Large intestine (tissue), 3 donors: Measurements from ENCODE around the gene ATPAF1. TPM values are rescaled to one million over a fixed set of nuclear protein-coding genes. Genes with fewer than 3 reads are reported as not detected.
"Not testable (repeated sequence)": the region's sequence is repeated elsewhere in the genome, so short reads cannot be mapped to it uniquely, and the experiment has no call there.

Source experiments
- DNase-seq, 2 donors: peaks; one replicate each; pipeline versions ENCODE4 v3.0.0 to v3.0.0-alpha.2; 2013
- H3K27ac ChIP-seq: one replicate; pipeline ENCODE4 v1.5.1; 2013; ENCODE audit warnings: low read length
- H3K27me3 ChIP-seq: 2 replicates; pipeline ENCODE4 v1.6.1; 2013; ENCODE audit warnings: low read length; ENCODE audit not compliant: control insufficient read depth, insufficient read depth
- H3K36me3 ChIP-seq: 2 replicates; pipeline ENCODE4 v1.6.1; 2013; ENCODE audit warnings: low read length; ENCODE audit not compliant: control insufficient read depth, insufficient read depth
- H3K4me1 ChIP-seq: one replicate; pipeline ENCODE4 v1.6.1; 2013; ENCODE audit warnings: low read length; ENCODE audit not compliant: control insufficient read depth, insufficient read depth
- H3K4me3 ChIP-seq: one replicate; pipeline ENCODE4 v1.5.1; 2013; ENCODE audit warnings: low read length
- H3K9me3 ChIP-seq: one replicate; pipeline ENCODE4 v1.6.1; 2013; ENCODE audit warnings: mild to moderate bottlenecking, low read depth, low read length, moderate library complexity; ENCODE audit not compliant: control insufficient read depth
- WGBS: methylation state at CpG from one replicate; pipeline ENCODE4 v1.1.5; 2013; ENCODE audit warnings: low lambda C conversion rate; ENCODE audit not compliant: insufficient coverage; 5-methylcytosine and 5-hydroxymethylcytosine counted together
- polyA plus RNA-seq: library from polyadenylated mRNA; unstranded; fragments of 120-200 nt; gene quantifications from one replicate; pipeline ENCODE4 v1.2.1, GENCODE V29; 2013

Gene ATPAF1
- polyA plus RNA-seq, 1 donor, result 48.9 TPM

DNA sequence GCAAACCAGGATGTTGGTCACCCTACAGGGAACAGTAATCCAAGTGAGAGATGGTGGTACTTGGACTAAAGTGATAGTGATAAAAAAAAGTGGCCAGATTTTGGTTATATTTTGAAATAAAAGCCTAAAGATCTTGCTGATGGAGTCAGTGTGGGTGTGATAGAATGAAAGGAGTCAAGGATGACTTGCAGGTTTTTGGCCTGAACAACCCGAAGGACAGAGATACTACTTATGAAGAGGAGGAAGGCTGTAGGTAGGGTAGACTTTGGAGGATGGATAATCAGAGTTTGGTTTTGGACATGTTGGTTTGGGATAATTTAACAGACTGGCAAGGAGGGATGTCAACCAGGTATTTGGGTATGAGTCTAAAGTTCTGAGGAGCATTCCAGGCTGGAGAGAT is 2.0 kb upstream of the ATPAF1 start:
- Histone ChIP-seq H3K27me3 (no peaks in the 10 kb centered on the region), H3K36me3 (no peaks in the 10 kb centered on the region), H3K27ac (no peak overlapping the region), H3K4me1 (peaks cover 10% of the 10 kb centered on the region), H3K9me3 (no peaks in the 10 kb centered on the region), H3K4me3 (no peak overlapping the region)
- WGBS, result 100% methylated on average over 1 of the region's 1 CpG
- no peak for DNase-seq

DNA sequence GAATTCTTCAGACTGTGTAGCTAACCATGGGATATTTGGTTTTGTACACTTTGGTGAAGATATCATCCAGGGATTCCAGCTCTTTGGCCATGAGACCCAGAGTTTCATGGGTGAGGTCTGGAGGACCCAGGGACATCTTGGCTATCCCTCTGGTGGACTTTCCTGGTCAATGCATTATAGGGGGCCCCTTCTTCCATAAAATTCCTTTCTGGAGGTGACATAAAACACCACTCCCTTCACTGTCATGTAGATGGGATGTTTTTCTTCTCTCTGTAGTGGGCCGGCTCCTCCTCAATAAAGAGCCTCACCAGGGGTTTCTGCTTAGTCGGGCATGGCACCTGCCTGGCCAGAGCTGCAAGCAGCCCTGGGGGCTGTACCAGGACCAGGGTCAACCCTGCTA is 2.2 kb downstream of the ATPAF1 start:
- DNase-seq, result no peak
- no CpG with 5 or more reads among the region's 2 CpGs for WGBS
- Histone ChIP-seq H3K4me3 (no peak overlapping the region), H3K27ac (no peak overlapping the region), H3K27me3 (no peaks in the 10 kb centered on the region), H3K9me3 (no peaks in the 10 kb centered on the region), H3K36me3 (peaks cover 14% of the 10 kb centered on the region), H3K4me1 (peaks cover 6% of the 10 kb centered on the region)

DNA sequence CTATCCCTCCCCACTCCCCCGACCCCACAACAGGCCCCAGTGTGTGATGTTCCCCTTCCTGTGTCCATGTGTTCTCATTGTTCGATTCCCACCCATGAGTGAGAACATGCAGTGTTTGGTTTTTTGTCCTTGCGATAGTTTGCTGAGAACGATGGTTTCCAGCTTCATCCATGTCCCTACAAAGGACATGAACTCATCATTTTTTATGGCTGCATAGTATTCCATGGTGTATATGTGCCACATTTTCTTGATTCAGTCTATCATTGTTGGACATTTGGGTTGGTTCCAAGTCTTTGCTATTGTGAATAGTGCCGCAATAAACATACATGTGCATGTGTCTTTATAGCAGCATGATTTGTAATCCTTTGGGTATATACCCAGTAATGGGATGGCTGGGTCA is 5.2 kb downstream of the ATPAF1 start:
- not testable (repeated sequence) for DNase-seq, H3K9me3 ChIP-seq, H3K4me3 ChIP-seq, H3K4me1 ChIP-seq, H3K27me3 ChIP-seq, H3K27ac ChIP-seq
- WGBS, result no CpG with 5 or more reads among the region's 5 CpGs
- peaks cover 23% of the 10 kb centered on the region for H3K36me3 ChIP-seq

DNA sequence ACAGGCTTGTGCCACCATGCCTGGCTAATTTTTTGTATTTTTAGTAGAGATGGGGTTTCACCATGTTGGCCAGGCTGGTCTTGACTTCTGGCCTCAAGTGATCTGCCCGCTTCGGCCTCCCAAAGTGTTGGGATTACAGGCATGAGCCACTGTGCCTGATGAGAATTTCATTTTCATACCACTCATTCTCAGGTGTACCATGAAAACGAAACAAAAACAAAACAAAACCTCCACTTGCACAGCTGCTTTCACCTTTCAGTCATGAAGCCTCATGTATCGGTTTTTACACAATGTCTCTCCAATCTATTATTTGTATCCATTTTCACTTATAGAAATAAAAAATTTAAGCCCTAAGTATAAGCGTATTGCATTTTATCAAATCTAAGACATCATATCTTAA is 8.0 kb downstream of the ATPAF1 start:
- DNase-seq, H3K4me3 ChIP-seq, H3K4me1 ChIP-seq, H3K27ac ChIP-seq, H3K27me3 ChIP-seq, H3K9me3 ChIP-seq: not testable (repeated sequence)
- H3K36me3 ChIP-seq, result peaks cover 38% of the 10 kb centered on the region
- 96% methylated on average over 3 of the region's 5 CpGs for WGBS

DNA sequence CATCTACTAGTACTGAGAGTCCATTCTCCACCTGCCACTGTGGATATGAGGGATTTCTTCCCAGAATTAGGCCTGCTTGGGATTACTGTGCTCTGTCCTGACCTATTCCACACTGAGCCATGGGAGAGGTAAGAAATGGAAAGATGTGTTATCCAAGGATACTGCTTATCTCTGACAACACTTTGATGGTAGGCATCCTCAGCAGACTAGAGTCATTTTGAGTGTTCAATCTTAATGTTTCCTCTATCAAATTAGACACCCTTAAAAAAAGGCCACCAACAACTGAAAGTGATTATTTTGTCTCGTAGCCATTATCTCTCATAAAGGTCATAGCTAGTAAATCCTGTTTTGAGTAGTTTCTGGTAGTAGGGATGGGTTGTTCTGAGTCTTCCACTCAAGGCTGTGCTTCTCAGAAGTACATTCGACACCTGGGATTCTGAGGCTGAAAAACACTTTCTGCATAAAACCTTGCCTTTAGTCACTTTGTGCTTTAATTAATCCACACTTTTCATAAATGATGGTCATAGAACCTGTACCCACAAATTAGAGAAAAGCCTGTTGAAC is 8.8 kb downstream of the ATPAF1 start:
- Histone ChIP-seq H3K36me3 (peaks cover 36% of the 10 kb centered on the region), H3K4me3 (no peak overlapping the region), H3K4me1 (no peaks in the 10 kb centered on the region), H3K27ac (no peak overlapping the region), H3K27me3 (no peaks in the 10 kb centered on the region), H3K9me3 (no peaks in the 10 kb centered on the region)
- WGBS, result no CpG with 5 or more reads among the region's 2 CpGs
- DNase-seq, result no peak

DNA sequence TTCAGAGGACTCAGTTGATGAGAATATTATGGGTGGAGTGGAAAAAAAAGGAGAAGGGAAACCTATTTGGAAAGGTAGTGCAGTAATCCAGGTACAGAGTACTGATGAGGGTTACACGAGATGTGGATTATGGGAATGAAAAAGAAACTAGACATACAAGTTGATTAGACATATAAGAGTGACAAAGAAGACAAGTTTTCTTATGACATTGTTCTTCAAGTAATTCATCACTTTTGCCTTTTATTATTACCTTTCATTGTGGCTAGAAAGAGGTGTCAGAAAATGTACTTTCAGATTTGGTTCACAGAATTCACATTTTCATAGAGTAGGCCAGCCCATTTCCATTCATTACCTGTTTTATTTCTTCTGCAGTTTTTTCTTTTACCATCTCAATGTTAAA is 10.4 kb downstream of the ATPAF1 start:
- Histone ChIP-seq H3K4me1 (peaks cover 8% of the 10 kb centered on the region), H3K27me3 (no peaks in the 10 kb centered on the region), H3K36me3 (peaks cover 29% of the 10 kb centered on the region), H3K27ac (no peak overlapping the region), H3K4me3 (no peak overlapping the region), H3K9me3 (no peaks in the 10 kb centered on the region)
- 88% methylated on average over 1 of the region's 1 CpG for WGBS
- DNase-seq, result no peak

DNA sequence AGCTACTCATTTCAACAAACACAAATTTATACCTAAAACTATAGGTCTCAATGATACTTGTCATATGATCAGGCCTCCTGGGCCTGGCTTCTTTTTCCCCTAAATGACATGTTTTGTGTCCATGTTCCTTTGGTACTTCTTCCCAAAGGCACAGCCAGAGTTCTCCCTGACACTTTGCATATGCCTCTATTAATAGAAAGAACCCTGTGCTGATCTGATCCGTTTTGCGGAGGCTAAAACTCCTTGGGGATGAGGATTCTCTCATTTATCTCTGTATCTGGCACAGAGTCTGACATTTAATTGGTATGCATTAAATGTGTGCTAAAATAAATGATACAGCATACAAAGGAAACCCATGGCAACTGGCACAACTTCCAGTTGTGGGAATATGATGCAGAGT is 11.5 kb downstream of the ATPAF1 start:
- H3K27me3 ChIP-seq, result no peaks in the 10 kb centered on the region
- H3K36me3 ChIP-seq, result peaks cover 32% of the 10 kb centered on the region
- peaks cover 8% of the 10 kb centered on the region for H3K4me1 ChIP-seq
- H3K9me3 ChIP-seq, result no peaks in the 10 kb centered on the region
- no peak for DNase-seq
- no CpG with 5 or more reads among the region's 2 CpGs for WGBS
- no peak overlapping the region for H3K27ac ChIP-seq
- no peak overlapping the region for H3K4me3 ChIP-seq

DNA sequence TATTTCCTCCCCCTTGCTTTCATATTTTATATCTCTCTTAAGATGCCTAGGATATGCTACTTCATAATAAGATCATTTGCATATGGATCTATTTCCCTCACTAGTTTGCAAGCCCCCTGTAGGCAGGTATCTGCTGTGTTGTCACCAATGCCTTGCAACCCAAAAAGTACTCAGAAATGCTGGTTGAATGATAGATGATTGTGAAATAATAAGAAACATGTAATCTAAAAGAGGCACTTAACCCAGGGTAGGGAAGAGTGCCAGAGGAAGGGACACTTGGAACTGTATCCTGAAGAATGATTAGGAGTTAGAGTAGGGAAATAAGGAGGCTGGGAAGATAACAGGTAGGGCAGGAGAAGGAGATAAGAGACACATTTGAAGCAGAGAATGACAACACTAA is 12.3 kb downstream of the ATPAF1 start:
- Histone ChIP-seq H3K27ac (no peak overlapping the region), H3K27me3 (no peaks in the 10 kb centered on the region), H3K4me3 (no peak overlapping the region), H3K36me3 (peaks cover 32% of the 10 kb centered on the region), H3K9me3 (no peaks in the 10 kb centered on the region), H3K4me1 (peaks cover 8% of the 10 kb centered on the region)
- DNase-seq, result no peak

DNA sequence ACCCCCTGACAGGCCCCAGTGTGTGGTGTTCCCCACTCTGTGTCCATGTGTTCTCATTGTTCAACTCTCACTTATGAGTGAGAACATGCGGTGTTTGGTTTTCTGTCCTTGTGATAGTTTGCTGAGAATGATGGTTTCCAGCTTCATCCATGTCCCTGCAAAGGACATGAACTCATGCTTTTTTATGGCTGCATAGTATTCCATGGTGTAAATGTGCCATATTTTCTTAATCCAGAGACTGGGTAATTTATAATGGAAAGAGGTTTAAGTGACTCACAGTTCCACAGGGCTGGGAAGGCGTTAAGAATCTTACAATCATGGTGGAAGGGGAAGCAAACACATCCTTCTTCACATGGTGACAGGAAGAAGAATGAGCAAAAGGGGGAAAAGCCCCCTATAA is 13.5 kb downstream of the ATPAF1 start:
- H3K4me1 ChIP-seq, H3K4me3 ChIP-seq, H3K9me3 ChIP-seq, H3K27me3 ChIP-seq, H3K27ac ChIP-seq, DNase-seq: not testable (repeated sequence)
- WGBS, result no CpG with 5 or more reads among the region's 2 CpGs
- H3K36me3 ChIP-seq, result peaks cover 37% of the 10 kb centered on the region

DNA sequence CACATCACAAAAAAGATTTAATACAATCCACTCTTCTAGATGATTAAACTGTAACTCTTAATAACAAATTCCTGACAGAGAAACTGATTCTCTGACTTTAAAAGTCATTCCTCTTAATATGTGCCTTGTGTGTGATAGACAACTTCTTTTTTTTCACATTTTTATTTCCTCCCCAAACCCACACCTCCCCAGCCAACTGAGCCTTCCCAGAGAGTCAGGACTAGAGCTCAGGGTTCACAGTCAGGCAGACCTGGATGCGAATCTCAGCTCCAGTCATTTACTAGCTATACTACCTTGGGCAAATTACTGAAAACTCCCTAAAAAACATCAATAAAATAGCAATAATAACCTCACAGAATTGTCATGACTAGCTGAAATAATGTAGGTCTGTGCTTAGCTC is 14.2 kb downstream of the ATPAF1 start:
- Histone ChIP-seq H3K9me3 (peaks cover 12% of the 10 kb centered on the region), H3K27ac (no peak overlapping the region), H3K27me3 (no peaks in the 10 kb centered on the region), H3K4me3 (no peak overlapping the region), H3K4me1 (peaks cover 8% of the 10 kb centered on the region), H3K36me3 (peaks cover 35% of the 10 kb centered on the region)
- no CpG with 5 or more reads among the region's 1 CpG for WGBS
- no peak for DNase-seq

DNA sequence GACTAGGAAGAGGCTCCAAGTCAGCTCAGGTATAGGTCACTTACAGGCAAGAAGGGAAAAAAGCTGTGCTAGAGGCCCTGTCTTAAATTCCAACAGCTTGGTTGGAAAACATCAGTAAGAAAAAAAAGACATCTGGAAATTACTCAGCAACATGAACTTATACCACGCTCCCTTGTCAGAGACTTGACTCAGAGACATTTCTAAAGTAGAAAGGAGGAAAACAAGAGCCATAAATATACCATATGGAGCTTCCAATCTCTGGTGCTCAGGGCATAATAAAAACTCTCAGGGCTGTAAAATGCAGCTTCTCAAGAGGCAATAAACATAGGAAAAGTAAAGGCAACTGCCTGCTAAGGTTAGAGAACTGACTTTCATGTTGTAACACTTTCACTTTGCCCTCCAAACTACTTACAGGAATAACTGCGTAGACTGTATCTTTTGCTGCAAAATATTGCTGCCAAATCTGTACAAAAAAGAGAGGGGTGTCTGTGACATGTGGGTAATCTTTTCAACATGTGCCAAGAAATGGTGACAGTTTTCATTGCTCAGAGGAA is 14.7 kb downstream of the ATPAF1 start:
- Histone ChIP-seq H3K27me3 (no peaks in the 10 kb centered on the region), H3K4me1 (peaks cover 8% of the 10 kb centered on the region), H3K36me3 (peaks cover 35% of the 10 kb centered on the region), H3K9me3 (peaks cover 12% of the 10 kb centered on the region), H3K27ac (no peak overlapping the region), H3K4me3 (no peak overlapping the region)
- peak; percentile 63 to 84 for DNase-seq
- WGBS, result no CpG with 5 or more reads among the region's 2 CpGs
